Stimulated activated CD8-positive, alpha-beta memory T cell treated with anti-CD3 and anti-CD28 coated beads, Interleukin-12 subunit alpha, Interleukin-12 subunit beta, amount 100 ng/mL, for 24 hours (primary cell): Measurements from ENCODE around the gene ARHGEF19.
"Not testable (repeated sequence)": the region's sequence is repeated elsewhere in the genome, so short reads cannot be mapped to it uniquely, and the experiment has no call there.

Experiments used
- DNase-seq: peaks from one replicate; pipeline ENCODE4 v3.0.0-alpha.2; 2020; ENCODE audit errors: extremely low read depth

The ARHGEF19 gene

GRCh38 chr1:16212251-16212961 is at the start of gene ARHGEF19:
Gene ARHGEF19, minus strand, starts transcription at chr1:16212652. Its CDS starts 3,598 bp downstream, at chr1:16209054.
- DNase-seq, result no peak

GRCh38 chr1:16262067-16262466 is 49.6 kb upstream of the ARHGEF19 start:
- no peak for DNase-seq

- no peak for DNase-seq
Measured at GRCh38 chr1:16260814-16261213, 48.4 kb upstream of the ARHGEF19 start.

- no peak for DNase-seq
Measured at GRCh38 chr1:16258591-16259135, 46.2 kb upstream of the ARHGEF19 start.

GRCh38 chr1:16257968-16258367 is 45.5 kb upstream of the ARHGEF19 start:
- DNase-seq, result no peak

GRCh38 chr1:16257556-16257955 is 45.1 kb upstream of the ARHGEF19 start:
- not testable (repeated sequence) for DNase-seq

- no peak for DNase-seq
Measured at GRCh38 chr1:16256478-16256877, 44.0 kb upstream of the ARHGEF19 start.

- DNase-seq, result no peak
Measured at GRCh38 chr1:16254263-16254928, 41.9 kb upstream of the ARHGEF19 start.

- no peak for DNase-seq
Measured at GRCh38 chr1:16253332-16253922, 41.0 kb upstream of the ARHGEF19 start.

- no peak for DNase-seq
Measured at GRCh38 chr1:16252912-16253311, 40.5 kb upstream of the ARHGEF19 start.

- no peak for DNase-seq
Measured at GRCh38 chr1:16251381-16251780, 38.9 kb upstream of the ARHGEF19 start.

- DNase-seq, result no peak
Measured at GRCh38 chr1:16250524-16251251, 38.2 kb upstream of the ARHGEF19 start.

GRCh38 chr1:16249596-16250241 is 37.3 kb upstream of the ARHGEF19 start:
- DNase-seq, result no peak

- no peak for DNase-seq
Measured at GRCh38 chr1:16248603-16249516, 36.4 kb upstream of the ARHGEF19 start.

- no peak for DNase-seq
Measured at GRCh38 chr1:16248007-16248436, 35.6 kb upstream of the ARHGEF19 start.

GRCh38 chr1:16247441-16247840 is 35.0 kb upstream of the ARHGEF19 start:
- no peak for DNase-seq

GRCh38 chr1:16246961-16247360 is 34.5 kb upstream of the ARHGEF19 start:
- DNase-seq, result no peak

GRCh38 chr1:16246239-16246638 is 33.8 kb upstream of the ARHGEF19 start:
- not testable (repeated sequence) for DNase-seq

GRCh38 chr1:16245476-16246196 is 33.2 kb upstream of the ARHGEF19 start:
- no peak for DNase-seq
